Astrocyte of the spinal cord (primary cell): ENCODE measurements around the gene TPRA1.

ENCODE experiments used
- DNase-seq: peaks from one replicate; pipeline ENCODE4 v3.0.0; 2011; ENCODE audit warnings: low read depth, low spot score
- H3K4me3 ChIP-seq: 2 replicates; pipeline ENCODE4 v1.5.1; 2011; ENCODE audit warnings: low read depth, mild to moderate bottlenecking, low read length, moderate library complexity
- in situ Hi-C: cut with HindIII; loops from 2 replicates; pipeline ENCODE4 v1.10.0; 2017; ENCODE audit warnings: low sequenced_read_pairs
- TF ChIP-seq, protein P1 (sequence below): IDR thresholded peaks from 2 replicates; pipeline ENCODE4 v1.5.1; 2012; ENCODE audit warnings: low read depth, mild to moderate bottlenecking, low read length, inconsistent platforms

The TPRA1 gene

DNA sequence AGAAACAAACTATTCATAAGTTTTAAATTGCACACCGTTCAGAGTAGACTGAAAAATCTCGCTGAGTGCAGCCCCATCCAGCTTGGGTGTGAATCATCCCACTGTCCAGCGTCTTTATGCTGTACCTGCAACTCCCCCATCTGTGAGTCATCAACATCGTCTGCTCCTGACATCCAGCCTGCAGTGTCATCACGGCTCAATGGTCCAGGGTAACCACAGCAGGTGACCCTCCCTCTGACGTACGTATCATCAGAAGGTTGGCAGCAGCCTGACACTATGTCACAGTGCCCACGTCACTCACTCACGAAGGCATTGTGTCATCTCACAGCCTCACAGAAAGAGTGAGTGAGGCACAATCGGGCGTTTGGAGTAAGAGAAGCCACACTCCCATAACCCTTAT is 65.2 kb downstream of the TPRA1 start:
- peak; percentile 56 for DNase-seq
- in situ Hi-C loops: no loop called here
- TF ChIP-seq, protein P1, sequence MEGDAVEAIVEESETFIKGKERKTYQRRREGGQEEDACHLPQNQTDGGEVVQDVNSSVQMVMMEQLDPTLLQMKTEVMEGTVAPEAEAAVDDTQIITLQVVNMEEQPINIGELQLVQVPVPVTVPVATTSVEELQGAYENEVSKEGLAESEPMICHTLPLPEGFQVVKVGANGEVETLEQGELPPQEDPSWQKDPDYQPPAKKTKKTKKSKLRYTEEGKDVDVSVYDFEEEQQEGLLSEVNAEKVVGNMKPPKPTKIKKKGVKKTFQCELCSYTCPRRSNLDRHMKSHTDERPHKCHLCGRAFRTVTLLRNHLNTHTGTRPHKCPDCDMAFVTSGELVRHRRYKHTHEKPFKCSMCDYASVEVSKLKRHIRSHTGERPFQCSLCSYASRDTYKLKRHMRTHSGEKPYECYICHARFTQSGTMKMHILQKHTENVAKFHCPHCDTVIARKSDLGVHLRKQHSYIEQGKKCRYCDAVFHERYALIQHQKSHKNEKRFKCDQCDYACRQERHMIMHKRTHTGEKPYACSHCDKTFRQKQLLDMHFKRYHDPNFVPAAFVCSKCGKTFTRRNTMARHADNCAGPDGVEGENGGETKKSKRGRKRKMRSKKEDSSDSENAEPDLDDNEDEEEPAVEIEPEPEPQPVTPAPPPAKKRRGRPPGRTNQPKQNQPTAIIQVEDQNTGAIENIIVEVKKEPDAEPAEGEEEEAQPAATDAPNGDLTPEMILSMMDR: no peak
- no peak overlapping the region for H3K4me3 ChIP-seq

DNA sequence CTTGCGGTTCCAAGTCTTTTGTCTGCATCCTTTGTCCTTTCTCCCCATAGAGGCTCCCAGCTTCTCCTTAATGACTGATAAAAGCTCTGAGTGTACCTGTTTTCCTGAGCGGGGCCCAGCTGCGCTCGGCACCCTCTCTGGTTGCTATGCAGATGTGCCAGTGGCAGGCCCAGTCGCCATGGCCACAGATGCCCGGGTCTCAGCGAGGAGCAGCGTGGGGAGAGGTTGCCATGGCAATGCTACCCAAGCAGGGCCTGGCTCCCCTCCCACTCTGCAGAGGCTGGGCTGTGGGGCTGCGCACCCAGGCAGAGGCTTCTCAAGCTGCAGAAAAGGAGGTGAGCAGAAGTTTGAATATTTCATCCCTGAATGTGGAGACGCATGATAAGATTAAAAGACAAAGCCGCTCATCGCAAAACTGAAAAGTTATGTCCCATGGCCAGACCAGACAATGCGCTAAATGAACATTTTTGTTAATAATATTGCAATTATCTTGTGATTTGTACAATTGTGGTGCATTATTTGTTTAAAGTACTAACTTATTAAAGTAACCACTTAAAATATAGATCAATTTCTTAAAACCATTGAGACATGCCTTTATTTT is 66.1 kb downstream of the TPRA1 start:
- TF ChIP-seq, protein P1: no peak
- no peak overlapping the region for H3K4me3 ChIP-seq
- DNase-seq: no peak
- in situ Hi-C loops: no loop called here
